Testis (tissue), 3 donors: ENCODE results near the gene IGFLR1. TPM values are rescaled to one million over a fixed set of nuclear protein-coding genes. Genes with fewer than 3 reads are reported as not detected.

Experiments
- DNase-seq: peaks from one replicate; pipeline ENCODE4 v3.0.0-alpha.2; 2019
- H3K27ac ChIP-seq, 2 donors: fragments of 200-600 bp; sonication (generic); one replicate each; pipeline ENCODE4 v1.5.1; 2019
- H3K27me3 ChIP-seq: fragments of 200-600 bp; sonication (generic); one replicate; pipeline ENCODE4 v1.5.1; 2019
- H3K36me3 ChIP-seq: fragments of 200-600 bp; sonication (generic); one replicate; pipeline ENCODE4 v1.5.1; 2017; ENCODE audit warnings: low read depth; ENCODE audit errors: missing control alignments
- H3K4me1 ChIP-seq: fragments of 200-600 bp; sonication (generic); one replicate; pipeline ENCODE4 v1.5.1; 2019
- H3K4me3 ChIP-seq, 2 donors: fragments of 200-600 bp; sonication (generic); one replicate each; pipeline ENCODE4 v1.5.1; 2017 to 2019
- H3K9me3 ChIP-seq: fragments of 200-600 bp; sonication (generic); one replicate; pipeline ENCODE4 v1.5.1; 2017
- CTCF ChIP-seq, 3 experiments: fragments of 450-650 bp in 2 of 3; fragments of 200-600 bp in 1 of 3; sonication (generic) in 1 of 3; IDR thresholded peaks; one replicate each; pipeline ENCODE4 v1.5.1; 2016 to 2019; ENCODE audit warnings: antibody characterized with exemption in 3 of 3, mild to moderate bottlenecking in 2 of 3, moderate library complexity in 1 of 3
- POLR2A ChIP-seq: fragments of 450-650 bp; IDR thresholded peaks from one replicate; pipeline ENCODE4 v1.6.1; 2017; ENCODE audit warnings: antibody characterized with exemption, mild to moderate bottlenecking, moderate library complexity
- WGBS, 2 donors: methylation state at CpG; one replicate each; pipeline ENCODE4 v1.1.5; 2018; 5-methylcytosine and 5-hydroxymethylcytosine counted together
- intact Hi-C: fragments of 100-400 bp; cut with DNase I; formaldehyde crosslinking; loops from one replicate; pipeline ENCODE4 v1.15.1; 2023; ENCODE audit warnings: low total_unique reads
- polyA plus RNA-seq: library from polyadenylated mRNA; stranded (reverse); fragments of 350-450 nt; fragmentation: Illumina TruSeq; extraction: RNeasy Lipid Tissue Mini Kit (QIAGEN cat#74804); gene quantifications from one replicate; pipeline ENCODE4 v1.2.3, GENCODE V29; 2014; ENCODE audit warnings: low read depth, low replicate concordance; ENCODE audit not compliant: insufficient read depth
- total RNA-seq, 2 donors: library from RNA; depleted of rRNA; stranded (reverse); fragments of >200 nt; gene quantifications; one replicate each; pipeline ENCODE4 v1.2.3, GENCODE V29; 2016

IGFLR1 gene
- total and polyA plus RNA-seq, 3 donors from 2014 or later = 9.9 to 15.9 (median 15.7) TPM

GRCh38 chr19:35766571-35767104, 24.4 kb upstream of the IGFLR1 start:
- intact Hi-C loops = no loop called here
- TF ChIP-seq CTCF (IDR thresholded peaks at IDR 0.05) = no peak
- peaks cover 18% of the 10 kb centered on the region for H3K4me1 ChIP-seq
- H3K27me3 ChIP-seq = no peaks in the 10 kb centered on the region
- H3K9me3 ChIP-seq = no peaks in the 10 kb centered on the region
- no peak for DNase-seq
- no peak overlapping the region for H3K27ac ChIP-seq
- WGBS, 2 donors = 78 to 80% methylated on average over 11 of the region's 11 CpGs
- no peak overlapping the region for H3K4me3 ChIP-seq
- H3K36me3 ChIP-seq = no peaks in the 10 kb centered on the region

GRCh38 chr19:35764432-35765315, 22.4 kb upstream of the IGFLR1 start:
- no peak overlapping the region for H3K4me3 ChIP-seq
- no peaks in the 10 kb centered on the region for H3K9me3 ChIP-seq
- no peak for TF ChIP-seq POLR2A
- TF ChIP-seq CTCF (IDR thresholded peaks at IDR 0.05) = no peak
- intact Hi-C loops = no loop called here
- DNase-seq = no peak
- H3K27me3 ChIP-seq = no peaks in the 10 kb centered on the region
- 86 to 92% methylated on average over 17 of the region's 17 CpGs for WGBS, 2 donors
- H3K36me3 ChIP-seq = no peaks in the 10 kb centered on the region
- peaks cover 18% of the 10 kb centered on the region for H3K4me1 ChIP-seq
- H3K27ac ChIP-seq = no peak overlapping the region

GRCh38 chr19:35760711-35761349, 18.6 kb upstream of the IGFLR1 start:
- 91 to 93% methylated on average over 4 of the region's 4 CpGs for WGBS, 2 donors
- no peak overlapping the region for H3K4me3 ChIP-seq
- no peak for DNase-seq
- H3K27me3 ChIP-seq = no peaks in the 10 kb centered on the region
- no peak overlapping the region for H3K27ac ChIP-seq
- no peaks in the 10 kb centered on the region for H3K9me3 ChIP-seq
- H3K36me3 ChIP-seq = no peaks in the 10 kb centered on the region
- H3K4me1 ChIP-seq = peaks cover 20% of the 10 kb centered on the region
- TF ChIP-seq CTCF (IDR thresholded peaks at IDR 0.05) = no peak
- TF ChIP-seq POLR2A = no peak
- intact Hi-C loops = no loop called here

- H3K4me1 ChIP-seq = peaks cover 24% of the 10 kb centered on the region
- TF ChIP-seq POLR2A = no peak
- TF ChIP-seq CTCF (IDR thresholded peaks at IDR 0.05) = no peak
- intact Hi-C loops = no loop called here
- H3K27me3 ChIP-seq = no peaks in the 10 kb centered on the region
- no peak for DNase-seq
- H3K27ac ChIP-seq = no peak overlapping the region
- 83 to 88% methylated on average over 1 to 2 of the region's 2 CpGs for WGBS, 2 donors
- H3K9me3 ChIP-seq = no peaks in the 10 kb centered on the region
- no peak overlapping the region for H3K4me3 ChIP-seq
- no peaks in the 10 kb centered on the region for H3K36me3 ChIP-seq
These were observed 17.4 kb upstream of the IGFLR1 start for GRCh38 chr19:35759697-35760096.
